ENCODE data around the gene CNTNAP4. TPM values are rescaled to one million over a fixed set of nuclear protein-coding genes. Genes with fewer than 3 reads are reported as not detected.

The CNTNAP4 gene
- polyA plus RNA-seq, 1 donor (not counting 4 experiments of a cell fraction or from before 2014, with no cell fraction given) = 0.08 TPM

DNA sequence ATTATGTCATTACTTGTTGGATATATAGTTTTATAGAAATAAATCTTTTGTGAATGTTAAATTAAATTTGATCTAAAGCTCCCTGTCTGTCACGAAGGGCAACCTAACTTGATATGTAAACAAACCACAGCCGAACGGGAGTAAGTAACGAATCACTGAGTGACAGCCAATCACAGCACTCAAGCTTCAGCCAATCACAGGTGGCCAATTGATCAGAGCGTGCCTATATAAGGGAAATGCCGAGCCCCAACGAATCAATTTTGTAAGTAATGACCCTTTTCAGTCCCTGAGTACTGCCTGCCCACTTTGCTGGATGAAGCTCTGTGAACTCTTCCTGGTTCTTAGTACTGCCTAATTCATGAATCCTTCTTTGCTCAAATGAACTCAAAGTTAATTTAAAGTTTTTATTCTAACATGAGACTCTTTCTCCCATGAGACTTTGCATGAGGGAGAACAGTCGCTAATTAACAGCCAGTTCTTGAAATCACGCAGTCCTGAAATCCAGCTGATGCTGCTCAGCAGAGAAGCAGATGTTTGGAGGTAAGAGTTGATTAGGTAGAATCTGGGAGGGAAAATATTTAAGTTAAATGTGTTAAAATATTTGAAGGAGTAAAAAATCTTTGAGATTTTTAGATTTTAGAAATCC, 302.2 kb downstream of the CNTNAP4 start:
- H2AFZ ChIP-seq (ENCODE audit: control insufficient read depth, low read length) = no peak overlapping the region
- DNase-seq (ENCODE audit: low read depth, low spot score) (no peak), FAIRE-seq (no peak)
- no peak overlapping the region for H3K4me3 ChIP-seq (ENCODE audit: control insufficient read depth in 2 of 3, extremely low read depth in 1 of 3, insufficient read depth in 2 of 3, low read depth in 1 of 3, low read length in 3 of 3)
- H4K20me1 ChIP-seq (ENCODE audit: control insufficient read depth, extremely low read depth, insufficient read depth, low read length) = no peaks in the 10 kb centered on the region
- H3K4me2 ChIP-seq (ENCODE audit: control insufficient read depth, extremely low read depth, insufficient read depth, low read depth, low read length) = no peak overlapping the region
- H3K27ac ChIP-seq (ENCODE audit: control insufficient read depth, insufficient read depth, low read length) = no peak overlapping the region
- H3K9me1 ChIP-seq (ENCODE audit: control insufficient read depth, extremely low read depth, insufficient read depth, low read length) = no peaks in the 10 kb centered on the region
- no peak overlapping the region for H3K9ac ChIP-seq (ENCODE audit: control insufficient read depth, extremely low read depth, insufficient read depth, low read length)
- H3K4me1 ChIP-seq (ENCODE audit: control insufficient read depth, extremely low read depth, insufficient read depth, low read length) = no peaks in the 10 kb centered on the region
- no peaks in the 10 kb centered on the region for H3K79me2 ChIP-seq (ENCODE audit: control insufficient read depth, insufficient read depth, low read length)
- H3K36me3 ChIP-seq (ENCODE audit: control insufficient read depth in 2 of 2, extremely low read depth in 1 of 2, insufficient read depth in 2 of 2, low read length in 2 of 2) = no peaks in the 10 kb centered on the region
- no peaks in the 10 kb centered on the region for H3K27me3 ChIP-seq (ENCODE audit: control insufficient read depth, extremely low read depth, insufficient read depth, low read length)
- no peak for TF ChIP-seq EZH2 (IDR thresholded peaks at IDR 0.05; ENCODE audit: low read length)
- TF ChIP-seq, protein P1, sequence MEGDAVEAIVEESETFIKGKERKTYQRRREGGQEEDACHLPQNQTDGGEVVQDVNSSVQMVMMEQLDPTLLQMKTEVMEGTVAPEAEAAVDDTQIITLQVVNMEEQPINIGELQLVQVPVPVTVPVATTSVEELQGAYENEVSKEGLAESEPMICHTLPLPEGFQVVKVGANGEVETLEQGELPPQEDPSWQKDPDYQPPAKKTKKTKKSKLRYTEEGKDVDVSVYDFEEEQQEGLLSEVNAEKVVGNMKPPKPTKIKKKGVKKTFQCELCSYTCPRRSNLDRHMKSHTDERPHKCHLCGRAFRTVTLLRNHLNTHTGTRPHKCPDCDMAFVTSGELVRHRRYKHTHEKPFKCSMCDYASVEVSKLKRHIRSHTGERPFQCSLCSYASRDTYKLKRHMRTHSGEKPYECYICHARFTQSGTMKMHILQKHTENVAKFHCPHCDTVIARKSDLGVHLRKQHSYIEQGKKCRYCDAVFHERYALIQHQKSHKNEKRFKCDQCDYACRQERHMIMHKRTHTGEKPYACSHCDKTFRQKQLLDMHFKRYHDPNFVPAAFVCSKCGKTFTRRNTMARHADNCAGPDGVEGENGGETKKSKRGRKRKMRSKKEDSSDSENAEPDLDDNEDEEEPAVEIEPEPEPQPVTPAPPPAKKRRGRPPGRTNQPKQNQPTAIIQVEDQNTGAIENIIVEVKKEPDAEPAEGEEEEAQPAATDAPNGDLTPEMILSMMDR (optimal IDR thresholded peaks at IDR 0.05 in 1 of 3, IDR thresholded peaks at IDR 0.05 in 1 of 3, conservative IDR thresholded peaks at IDR 0.05 in 1 of 3; ENCODE audit: extremely low read depth in 1 of 3, insufficient read depth in 2 of 3, low read length in 3 of 3) = no peak
- dilution Hi-C loops (cut with MboI; ENCODE audit: extremely low pct_ligation_motif_present, low sequenced_read_pairs) = no loop called here
- no peaks in the 10 kb centered on the region for H3K9me3 ChIP-seq (ENCODE audit: control insufficient read depth, low read depth, low read length)

DNA sequence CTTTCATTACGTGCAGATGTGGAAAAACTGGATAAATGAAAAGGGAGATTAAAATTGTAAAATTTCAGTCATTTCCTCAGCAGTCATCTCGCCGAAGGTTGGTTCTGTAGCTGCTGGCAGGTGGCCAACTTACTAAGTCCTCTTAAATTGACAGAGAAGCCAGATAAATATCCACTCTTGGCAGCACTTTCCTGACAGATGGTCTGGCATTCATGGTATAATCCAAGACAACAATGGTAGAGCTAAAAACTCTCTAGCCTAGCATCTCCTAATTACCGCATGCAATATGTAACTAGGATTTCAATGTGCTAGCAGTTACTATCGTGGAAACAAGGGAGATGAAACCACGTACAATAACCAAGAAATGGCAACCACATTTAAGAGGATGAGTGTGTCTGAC, 306.3 kb downstream of the CNTNAP4 start:
- Histone ChIP-seq H3K4me1 (ENCODE audit: control insufficient read depth, extremely low read depth, insufficient read depth, low read length) (no peaks in the 10 kb centered on the region), H3K9me1 (ENCODE audit: control insufficient read depth, extremely low read depth, insufficient read depth, low read length) (no peaks in the 10 kb centered on the region), H4K20me1 (ENCODE audit: control insufficient read depth, extremely low read depth, insufficient read depth, low read length) (no peaks in the 10 kb centered on the region), H3K9me3 (ENCODE audit: control insufficient read depth, low read depth, low read length) (no peaks in the 10 kb centered on the region), H2AFZ (ENCODE audit: control insufficient read depth, low read length) (no peak overlapping the region), H3K27me3 (ENCODE audit: control insufficient read depth, extremely low read depth, insufficient read depth, low read length) (no peaks in the 10 kb centered on the region), H3K79me2 (ENCODE audit: control insufficient read depth, insufficient read depth, low read length) (no peaks in the 10 kb centered on the region), H3K4me2 (ENCODE audit: control insufficient read depth, extremely low read depth, insufficient read depth, low read depth, low read length) (no peak overlapping the region), H3K27ac (ENCODE audit: control insufficient read depth, insufficient read depth, low read length) (no peak overlapping the region), H3K9ac (ENCODE audit: control insufficient read depth, extremely low read depth, insufficient read depth, low read length) (no peak overlapping the region), H3K36me3 (ENCODE audit: control insufficient read depth in 2 of 2, extremely low read depth in 1 of 2, insufficient read depth in 2 of 2, low read length in 2 of 2) (no peaks in the 10 kb centered on the region), H3K4me3 (ENCODE audit: control insufficient read depth in 2 of 3, extremely low read depth in 1 of 3, insufficient read depth in 2 of 3, low read depth in 1 of 3, low read length in 3 of 3) (no peak overlapping the region)
- dilution Hi-C loops (cut with MboI; ENCODE audit: extremely low pct_ligation_motif_present, low sequenced_read_pairs) = no loop called here
- TF ChIP-seq EZH2 (IDR thresholded peaks at IDR 0.05; ENCODE audit: low read length) = no peak
- TF ChIP-seq, protein P1 (optimal IDR thresholded peaks at IDR 0.05 in 1 of 3, IDR thresholded peaks at IDR 0.05 in 1 of 3, conservative IDR thresholded peaks at IDR 0.05 in 1 of 3; ENCODE audit: extremely low read depth in 1 of 3, insufficient read depth in 2 of 3, low read length in 3 of 3) = no peak
- FAIRE-seq (no peak), DNase-seq (ENCODE audit: low read depth, low spot score) (no peak)

Measured in keratinocyte (primary cell).